ENCODE measurements around the gene PTDSS2.

PTDSS2 gene

DNA sequence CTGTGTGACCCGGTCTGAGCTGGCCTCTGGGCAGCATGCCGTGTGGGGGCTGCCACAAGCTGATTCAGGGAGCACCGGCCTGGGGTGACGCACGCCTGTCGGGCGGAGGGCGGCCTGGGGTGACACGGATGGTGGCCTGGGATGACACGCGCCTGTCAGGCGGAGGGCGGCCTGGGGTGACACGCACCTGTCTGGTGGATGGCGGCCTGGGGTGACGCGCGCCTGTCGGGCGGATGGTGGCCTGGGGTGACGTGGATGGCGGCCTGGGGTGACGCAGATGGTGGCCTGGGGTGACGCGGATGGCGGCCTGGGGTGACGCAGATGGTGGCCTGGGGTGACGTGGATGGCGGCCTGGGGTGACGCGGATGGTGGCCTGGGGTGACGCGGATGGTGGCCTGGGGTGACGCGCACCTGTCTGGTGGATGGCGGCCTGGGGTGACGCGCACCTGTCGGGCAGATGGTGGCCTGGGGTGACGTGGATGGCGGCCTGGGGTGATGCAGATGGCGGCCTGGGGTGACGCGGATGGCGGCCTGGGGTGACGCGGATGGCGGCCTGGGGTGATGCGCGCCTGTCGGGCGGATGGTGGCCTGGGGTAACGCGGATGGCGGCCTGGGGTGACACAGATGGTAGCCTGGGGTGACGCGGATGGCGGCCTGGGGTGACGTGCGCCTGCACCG lies 21.5 kb downstream of the PTDSS2 start:
- DNase-seq: no peak

DNA sequence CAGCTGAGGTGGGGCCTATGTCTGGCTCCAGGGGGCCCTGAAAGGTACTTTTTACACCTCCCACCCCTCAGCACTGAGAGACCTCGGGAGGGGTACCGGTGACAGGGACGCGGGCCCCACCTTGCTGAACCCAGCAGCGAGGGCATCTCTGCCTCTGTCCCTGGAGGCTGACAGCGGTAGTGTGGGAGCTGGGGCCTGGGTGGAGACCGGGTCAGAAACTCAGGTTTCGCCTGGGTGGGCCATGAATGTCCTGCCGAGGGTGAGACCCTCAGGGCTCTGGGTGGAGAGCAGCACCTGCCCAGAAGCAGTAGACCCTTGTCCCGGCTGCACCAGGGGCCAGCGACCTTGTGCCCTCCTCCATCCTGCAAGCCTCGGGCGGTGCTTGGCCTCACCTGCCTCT lies 22.2 kb downstream of the PTDSS2 start:
- DNase-seq: no peak

DNA sequence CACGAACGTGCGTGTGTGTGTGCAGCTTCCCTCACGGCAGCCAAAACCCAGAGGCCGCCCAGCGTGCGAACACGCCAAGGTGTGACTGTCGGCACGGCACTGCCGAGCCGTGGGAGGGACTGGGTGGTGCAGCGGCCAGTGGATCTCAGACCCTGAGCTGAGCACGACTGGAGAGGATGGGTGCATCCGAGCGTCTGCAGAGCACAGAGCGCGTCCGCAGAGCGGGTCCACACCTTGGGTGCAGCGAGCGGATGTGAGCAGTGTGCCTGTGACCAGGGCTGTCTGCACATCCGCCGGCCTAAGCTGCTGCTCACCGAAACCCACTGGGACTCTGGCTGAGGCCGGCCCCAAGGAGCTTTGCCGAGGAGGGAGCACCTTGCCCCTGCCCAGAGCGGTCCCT lies 22.7 kb downstream of the PTDSS2 start:
- DNase-seq: no peak

DNA sequence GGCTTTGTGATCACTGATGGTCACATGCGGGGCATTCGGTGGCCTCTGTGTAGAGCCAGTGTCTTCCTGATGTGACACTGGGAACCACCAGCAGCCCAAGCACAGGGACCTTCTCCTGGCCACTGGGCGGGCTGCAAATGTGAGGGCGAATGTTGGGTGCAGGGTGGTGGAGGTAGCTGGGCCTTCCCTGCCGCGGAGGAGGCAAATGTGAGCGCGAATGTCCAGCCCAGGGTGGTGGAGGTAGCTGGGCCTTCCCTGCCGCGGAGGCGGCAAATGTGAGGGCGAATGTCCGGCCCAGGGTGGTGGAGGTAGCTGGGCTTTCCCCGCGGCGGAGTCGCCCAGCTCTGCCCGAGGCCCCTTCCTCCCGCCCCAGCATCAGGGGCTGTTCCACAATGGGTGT lies 23.3 kb downstream of the PTDSS2 start:
- DNase-seq: no peak

DNA sequence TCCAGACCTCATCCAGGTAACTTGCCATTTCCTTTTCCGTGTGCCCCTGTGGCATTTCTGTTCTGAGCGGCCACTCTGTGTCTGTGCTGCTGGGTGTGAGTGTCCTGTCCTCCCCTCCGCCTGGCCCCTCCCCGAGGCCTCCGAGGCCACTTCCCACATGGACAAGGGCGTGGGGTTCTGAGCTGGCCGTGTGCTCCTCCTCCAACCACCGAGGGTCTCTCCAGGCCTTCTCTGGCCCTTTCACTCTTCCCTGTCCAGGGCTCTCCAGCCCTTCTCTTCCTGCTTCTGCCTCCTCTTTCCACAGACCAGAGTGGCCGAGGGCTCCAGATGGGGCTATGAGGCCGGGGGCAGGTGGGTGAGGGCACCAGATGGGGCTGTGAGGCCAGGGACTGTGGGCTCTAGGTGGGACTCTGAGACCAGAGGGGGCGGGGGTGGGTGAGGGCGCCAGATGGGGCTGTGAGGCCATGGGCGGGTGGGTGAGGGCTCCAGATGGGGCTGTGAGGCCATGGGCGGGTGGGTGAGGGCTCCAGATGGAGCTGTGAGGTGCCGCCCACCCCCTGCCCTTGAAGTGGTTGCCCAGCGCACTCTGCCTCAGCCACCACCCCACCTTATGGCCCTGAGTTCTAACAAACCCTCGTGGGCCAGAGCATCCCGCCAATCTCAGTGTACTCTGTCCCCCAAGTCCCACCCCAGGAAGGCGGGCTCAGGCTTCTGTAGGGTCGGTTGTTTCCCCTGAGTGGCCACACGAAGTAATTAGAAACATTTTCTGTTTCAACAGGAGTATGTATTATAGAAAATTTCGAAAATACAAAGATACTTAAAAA lies 24.1 kb downstream of the PTDSS2 start:
- DNase-seq: no peak

DNA sequence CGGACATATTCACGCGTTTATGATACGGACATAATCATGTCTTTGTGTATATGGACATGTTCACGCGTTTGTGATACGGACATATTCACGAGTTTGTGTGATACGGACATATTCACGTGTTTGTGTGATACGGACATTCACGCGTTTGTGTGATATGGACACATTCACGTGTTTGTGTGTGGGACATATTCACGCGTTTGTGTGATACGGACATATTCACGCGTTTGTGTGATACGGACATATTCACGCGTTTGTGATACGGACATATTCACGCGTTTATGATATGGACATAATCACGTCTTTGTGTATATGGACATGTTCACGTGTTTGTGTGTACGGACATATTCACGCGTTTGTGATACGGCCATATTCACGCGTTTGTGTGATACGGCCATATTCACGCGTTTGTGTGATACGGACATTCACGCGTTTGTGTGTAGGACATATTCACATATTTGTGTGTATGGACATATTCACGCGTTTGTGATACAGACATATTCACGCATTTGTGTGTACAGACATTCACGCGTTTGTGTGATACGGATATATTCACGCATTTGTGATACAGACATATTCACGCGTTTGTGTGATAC lies 24.9 kb downstream of the PTDSS2 start:
- no peak for DNase-seq

DNA sequence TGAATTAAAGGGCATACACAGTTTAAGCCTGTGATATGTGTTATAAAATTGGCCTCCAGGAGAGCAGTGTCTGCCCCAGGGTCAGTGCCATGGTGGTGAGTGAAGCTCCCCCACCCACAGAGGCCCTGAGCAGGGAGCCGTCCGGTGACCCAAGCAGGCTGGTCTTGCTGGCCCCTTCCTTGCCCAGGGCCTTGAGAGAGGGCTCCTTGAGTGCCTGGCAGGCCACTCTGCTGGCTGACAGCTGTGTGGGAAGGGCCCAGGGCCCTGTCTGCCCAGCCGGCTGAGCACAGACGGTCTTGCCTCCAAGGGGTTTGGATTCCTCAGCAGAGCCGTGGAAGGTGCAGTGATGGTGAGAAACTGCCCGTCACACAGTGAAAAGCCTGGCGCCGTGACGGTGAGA lies 25.9 kb downstream of the PTDSS2 start:
- DNase-seq: no peak

DNA sequence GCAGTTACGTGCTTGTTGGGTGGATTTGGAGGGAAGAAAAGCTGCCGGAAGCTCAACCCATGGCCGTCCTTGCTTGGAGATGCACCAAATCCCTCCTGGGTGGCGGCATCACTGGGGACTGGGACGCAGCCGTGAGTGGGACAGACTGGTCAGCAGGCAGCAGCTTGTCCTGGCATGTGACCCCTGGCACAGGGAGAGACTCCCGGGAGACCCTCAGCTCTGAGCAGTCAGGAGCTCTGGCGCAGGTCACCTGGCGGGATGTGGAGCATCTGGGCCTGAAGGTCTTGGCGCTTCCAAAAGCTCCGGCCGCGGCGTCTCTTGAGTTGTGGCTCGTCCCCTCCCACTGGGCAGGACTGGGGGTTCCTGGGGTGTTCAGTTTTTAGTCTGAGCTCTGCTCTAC lies 26.3 kb downstream of the PTDSS2 start:
- DNase-seq: no peak

DNA sequence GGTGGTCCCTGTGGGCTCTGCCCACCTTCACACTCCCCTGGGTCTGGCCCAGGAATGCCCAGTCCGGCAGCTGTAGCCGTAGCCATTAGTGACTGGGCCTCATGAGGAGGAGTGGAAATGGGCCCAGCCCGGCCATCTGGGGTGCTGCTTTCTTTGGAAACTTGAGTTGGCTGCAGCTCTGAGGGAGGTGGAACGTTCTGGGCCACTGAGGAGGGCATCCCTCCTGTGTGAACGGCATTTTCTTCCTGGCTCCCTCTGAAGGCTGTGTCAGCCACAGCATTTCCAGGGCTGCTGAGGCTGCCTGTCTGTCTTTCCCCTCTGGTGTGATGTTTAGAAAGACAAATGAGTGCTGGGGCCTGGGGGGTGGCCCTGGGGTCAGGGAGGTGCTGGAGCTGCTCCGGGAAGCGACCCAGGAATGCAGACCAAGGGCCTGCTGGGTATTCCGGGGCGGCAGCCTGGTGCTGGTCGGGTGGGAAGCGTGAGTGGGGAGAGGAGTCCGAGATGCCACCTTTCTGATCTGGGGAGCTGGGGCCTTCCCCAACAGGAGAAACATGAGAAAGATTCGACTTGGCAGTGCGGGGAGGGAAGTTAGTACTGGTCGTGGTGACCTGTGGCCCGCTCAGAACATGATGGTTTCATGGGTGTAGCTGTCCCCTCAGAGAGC lies 27.1 kb downstream of the PTDSS2 start:
- no peak for DNase-seq

DNA sequence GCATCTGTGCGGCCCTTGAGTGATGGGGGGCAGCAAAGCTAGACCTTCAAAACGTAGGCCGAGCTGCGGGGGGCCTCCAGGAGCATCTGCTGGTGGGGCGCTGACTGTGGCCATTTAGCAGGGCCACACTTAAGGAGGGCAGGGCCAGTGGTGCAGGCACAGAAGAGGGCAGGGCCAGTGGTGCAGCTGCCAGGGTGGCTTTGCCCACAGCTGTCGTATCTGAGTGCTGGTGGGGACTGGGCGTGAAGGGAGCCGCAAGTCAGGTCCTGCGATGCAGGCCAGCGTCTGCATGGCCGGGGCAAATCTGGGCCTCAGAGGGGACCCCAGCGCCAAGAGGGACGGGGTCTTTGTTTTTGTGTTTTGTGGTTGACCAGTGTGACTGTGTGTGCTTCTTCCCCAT lies 29.2 kb downstream of the PTDSS2 start:
- DNase-seq: no peak

DNA sequence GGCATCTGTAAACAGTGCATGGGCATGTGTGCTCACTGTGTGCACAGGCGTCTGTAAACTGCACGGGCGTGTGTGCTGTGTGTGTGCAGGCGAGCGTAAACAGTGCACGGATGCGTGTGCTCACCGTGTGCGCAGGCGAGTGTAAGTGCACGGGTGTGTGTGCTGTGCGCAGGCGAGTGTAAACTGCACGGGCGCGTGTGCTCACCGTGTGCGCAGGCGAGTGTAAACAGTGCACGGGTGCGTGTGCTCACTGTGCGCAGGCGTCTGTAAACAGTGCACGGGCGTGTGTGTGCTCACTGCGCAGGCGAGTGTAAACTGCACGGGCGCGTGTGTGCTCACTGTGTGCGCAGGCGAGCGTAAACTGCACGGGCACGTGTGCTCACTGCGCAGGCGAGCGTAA lies 34.5 kb downstream of the PTDSS2 start:
- no peak for DNase-seq

DNA sequence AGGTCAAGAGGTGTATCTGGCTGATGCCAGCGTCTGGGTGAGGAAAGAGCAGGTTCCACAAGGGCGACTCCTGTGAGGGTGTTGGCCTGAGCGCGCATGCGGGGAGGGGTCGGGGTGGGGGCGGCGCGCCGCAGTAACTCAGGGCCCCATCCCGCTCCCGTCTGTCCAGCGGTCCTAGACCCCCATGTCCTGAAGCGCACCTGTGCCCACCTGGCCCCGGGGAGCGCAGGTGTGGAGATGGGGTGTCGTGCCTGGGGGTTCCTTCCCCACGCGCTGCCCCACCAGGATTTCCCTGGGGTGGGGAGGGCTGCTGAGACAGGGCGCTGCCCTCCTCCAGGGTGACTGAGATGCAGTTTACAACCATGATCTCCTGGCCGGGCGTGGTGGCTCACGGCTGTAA lies 36.1 kb downstream of the PTDSS2 start:
- DNase-seq: no peak

DNA sequence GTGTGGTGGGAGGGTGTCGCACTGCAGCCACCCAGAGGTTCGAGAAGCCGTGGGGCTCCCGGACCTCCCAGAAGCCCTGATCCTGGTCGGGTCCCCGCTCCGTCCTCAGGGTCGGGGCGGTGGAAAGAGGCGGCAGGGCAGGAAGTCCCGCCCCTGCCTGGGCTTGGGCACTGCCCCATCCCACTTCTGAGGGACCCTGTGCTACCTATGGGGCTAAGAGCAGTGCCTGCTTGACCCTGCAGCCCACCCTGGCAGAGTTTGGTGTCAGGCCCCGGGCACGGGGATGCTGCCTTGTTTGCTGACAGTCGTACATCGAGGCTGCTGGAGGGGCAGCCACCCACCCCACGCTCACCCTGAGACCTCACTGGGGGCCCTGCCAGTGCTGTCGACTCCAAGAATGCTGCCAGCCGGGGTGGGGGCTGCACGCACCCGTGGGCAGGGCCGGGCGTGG lies 37.5 kb downstream of the PTDSS2 start:
- DNase-seq: no peak

DNA sequence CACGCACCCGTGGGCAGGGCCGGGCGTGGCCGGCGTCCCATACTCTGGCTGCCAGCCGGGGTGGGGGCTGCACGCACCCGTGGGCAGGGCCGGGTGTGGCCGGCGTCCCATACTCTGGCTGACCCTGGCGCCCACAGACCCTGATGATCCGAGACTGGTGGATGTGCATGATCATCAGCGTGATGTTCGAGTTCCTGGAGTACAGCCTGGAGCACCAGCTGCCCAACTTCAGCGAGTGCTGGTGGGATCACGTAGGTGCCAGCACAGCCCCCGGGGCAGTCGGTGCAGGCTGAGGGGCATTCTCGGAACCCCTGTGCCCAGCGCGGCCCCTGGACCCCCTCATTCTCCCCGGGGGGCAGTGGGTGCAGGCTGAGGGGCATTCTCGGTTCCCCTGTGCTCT lies 38.0 kb downstream of the PTDSS2 start:
- DNase-seq: no peak

DNA sequence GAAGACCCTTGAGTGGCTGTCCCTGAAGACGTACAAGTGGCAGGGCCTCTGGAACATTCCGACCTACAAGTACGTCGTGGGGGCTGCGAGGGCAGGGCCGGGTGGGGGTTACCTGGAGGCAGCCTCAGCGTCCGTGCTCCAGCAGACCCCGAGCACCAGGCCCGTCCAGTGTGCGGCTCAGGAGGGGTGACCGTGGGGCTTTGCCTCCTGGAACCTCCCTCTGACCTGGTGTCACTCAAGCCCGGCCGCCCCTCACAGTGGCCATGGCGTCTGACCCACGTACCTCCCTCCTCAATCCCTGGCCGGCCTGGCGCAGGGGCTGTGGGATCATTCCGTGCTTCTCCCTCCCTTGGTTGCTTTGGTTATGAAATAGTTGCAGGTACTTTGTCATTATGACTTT lies 38.5 kb downstream of the PTDSS2 start:
- DNase-seq: no peak

DNA sequence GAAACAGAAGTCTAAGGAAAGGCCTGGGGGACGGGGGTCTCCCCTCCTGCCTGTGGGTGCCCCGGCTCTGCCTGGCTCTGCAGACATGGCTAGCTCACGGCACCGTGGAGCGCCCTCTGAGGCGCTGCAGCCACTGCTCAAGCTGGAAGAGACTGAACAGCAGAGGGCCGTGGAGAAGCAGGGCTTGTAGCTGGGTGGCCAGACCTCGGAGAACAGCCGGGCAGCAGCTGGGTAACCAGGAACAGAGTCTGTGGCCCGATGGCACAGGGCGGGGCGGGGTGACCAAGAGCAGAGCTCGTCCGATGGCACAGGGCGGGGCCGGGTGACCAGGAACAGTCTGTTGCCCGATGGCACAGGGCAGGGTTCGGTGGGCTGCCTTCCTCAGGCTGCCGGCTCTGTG lies 38.9 kb downstream of the PTDSS2 start:
- no peak for DNase-seq

DNA sequence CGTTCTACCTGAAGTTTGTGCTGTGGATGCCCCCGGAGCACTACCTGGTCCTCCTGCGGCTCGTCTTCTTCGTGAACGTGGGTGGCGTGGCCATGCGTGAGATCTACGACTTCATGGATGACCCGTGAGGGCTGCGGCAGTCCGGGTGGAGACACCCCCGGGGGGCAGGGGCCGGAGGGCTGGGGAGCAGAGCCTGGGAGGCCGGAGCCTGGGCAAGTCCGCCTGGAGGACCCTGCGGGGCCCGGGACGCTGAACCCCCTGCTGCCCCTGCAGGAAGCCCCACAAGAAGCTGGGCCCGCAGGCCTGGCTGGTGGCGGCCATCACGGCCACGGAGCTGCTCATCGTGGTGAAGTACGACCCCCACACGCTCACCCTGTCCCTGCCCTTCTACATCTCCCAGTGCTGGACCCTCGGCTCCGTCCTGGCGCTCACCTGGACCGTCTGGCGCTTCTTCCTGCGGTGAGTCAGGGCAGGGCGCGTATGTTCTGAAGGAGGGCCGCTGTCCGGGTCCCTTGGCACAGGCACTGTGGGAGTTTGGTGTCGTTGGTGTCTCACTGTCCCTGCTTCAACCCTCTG lies 39.6 kb downstream of the PTDSS2 start:
- no peak for DNase-seq

DNA sequence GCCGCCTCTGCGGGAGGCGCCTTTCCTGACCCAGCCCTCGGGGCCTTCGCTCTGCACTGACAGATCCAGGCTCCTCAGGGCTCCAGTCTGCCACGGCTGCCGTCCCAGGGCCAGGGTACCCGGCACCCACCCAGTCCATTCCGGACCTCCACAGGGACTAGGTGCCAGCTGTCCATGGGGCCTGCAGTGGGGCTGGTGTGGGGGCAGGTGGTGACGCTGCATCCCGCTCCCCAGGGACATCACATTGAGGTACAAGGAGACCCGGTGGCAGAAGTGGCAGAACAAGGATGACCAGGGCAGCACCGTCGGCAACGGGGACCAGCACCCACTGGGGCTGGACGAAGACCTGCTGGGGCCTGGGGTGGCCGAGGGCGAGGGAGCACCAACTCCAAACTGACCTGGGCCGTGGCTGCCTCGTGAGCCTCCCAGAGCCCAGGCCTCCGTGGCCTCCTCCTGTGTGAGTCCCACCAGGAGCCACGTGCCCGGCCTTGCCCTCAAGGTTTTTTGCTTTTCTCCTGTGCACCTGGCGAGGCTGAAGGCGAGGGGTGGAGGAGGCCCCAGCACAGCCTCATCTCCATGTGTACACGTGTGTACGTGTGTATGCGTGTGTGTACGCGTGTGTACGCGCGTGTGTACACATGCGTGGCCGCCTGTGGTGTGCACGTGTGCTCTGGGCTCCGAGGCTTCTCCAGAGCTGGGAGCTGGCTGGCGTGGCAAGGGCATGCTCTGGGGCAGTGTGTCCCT lies 40.3 kb downstream of the PTDSS2 start:
- no peak for DNase-seq

DNA sequence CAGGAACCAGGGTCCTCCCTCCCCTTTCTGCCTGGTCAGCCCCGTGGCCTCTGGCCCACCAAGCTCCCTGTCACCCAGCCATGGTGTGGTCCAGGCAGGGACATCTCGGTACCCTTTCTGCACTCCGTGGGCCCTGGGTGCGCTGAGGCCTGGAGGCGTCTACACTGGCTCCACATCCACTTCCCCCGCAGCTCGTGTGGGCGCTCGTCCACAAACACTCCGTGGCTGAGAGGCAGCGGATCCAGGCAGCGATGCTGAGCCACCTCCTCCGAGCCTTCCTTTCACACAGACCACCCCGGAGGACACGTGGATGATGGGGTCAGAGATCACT lies 40.8 kb downstream of the PTDSS2 start:
- DNase-seq: no peak

DNA sequence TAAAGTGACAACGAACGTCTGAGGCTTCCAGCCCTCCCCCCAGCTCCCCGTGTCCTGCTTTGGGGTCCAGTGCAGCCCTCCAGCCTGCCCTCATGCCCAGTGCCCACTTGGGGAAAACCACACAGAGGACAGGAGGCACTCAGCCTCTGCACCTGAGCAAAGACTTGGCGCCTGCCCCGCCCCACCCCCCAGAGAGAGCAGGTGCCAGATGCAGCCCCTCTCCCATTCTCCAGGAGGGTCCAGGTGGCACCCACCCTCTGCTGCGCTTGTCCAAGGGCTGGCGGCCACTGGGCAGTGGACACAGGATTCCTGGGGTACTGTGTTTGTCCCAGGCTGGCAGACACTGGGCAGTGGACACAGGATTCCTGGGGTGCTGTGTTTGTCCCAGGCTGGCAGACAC lies 41.3 kb downstream of the PTDSS2 start:
- DNase-seq: no peak

DNA sequence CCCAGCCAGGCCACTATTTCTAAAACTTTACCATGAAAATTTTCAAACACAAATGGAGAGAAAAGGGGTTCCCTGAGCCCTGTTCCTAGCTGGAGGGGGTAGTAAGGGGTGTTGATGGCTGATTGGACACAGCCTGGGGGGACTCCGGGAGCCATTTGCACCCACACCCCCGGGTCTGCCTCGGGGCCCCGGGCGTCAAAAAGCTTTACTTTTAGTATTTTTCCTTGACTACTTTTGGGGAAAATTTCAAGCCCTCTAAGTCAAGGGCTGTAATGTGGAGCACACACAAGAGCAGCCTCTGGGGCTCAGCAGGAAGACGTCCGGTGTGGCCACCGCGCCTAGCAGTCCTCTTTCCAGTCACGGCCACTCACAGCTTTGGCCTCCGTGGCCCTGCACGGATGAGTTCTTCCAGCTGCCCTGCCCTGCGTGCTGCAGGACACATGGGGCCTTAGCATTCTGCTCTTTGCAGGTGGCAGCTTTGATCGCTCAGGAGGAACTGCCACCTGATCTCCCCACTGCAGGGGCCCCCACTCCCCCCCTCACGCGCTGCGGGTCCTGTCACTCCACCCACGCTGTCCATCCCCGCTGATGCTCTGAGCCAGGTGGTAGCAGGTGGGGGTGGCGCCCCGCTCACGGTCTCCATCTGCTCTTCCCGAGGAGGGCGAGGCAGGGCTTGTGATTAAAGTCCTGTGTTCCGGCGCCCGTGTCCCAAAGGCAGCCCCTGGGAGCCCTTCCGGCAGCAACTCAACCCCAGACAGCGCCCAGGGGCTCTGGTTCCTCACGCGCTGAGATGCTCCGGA lies 42.5 kb downstream of the PTDSS2 start:
- DNase-seq: no peak

Measured in retina (tissue), 1 donor.